HG03571 (cell line): ENCODE results near the gene MARK3.

Experiments
- ATAC-seq: cut with Tn5 transposase; IDR thresholded peaks from one replicate; pipeline ENCODE4 v1.9.1; 2021; ENCODE audit not compliant: unreplicated experiment

Gene MARK3

GRCh38 chr14:103432627-103433026 is 47.4 kb downstream of the MARK3 start:
- no peak for ATAC-seq

- ATAC-seq: no peak
Measured at GRCh38 chr14:103433916-103434563, 48.8 kb downstream of the MARK3 start.

- no peak for ATAC-seq
Measured at GRCh38 chr14:103434868-103435442, 49.7 kb downstream of the MARK3 start.

GRCh38 chr14:103436533-103436932 is 51.3 kb downstream of the MARK3 start:
- ATAC-seq: no peak

GRCh38 chr14:103442288-103442687 is 57.1 kb downstream of the MARK3 start:
- ATAC-seq: no peak

GRCh38 chr14:103443111-103443510 is 57.9 kb downstream of the MARK3 start:
- ATAC-seq: no peak

- no peak for ATAC-seq
Measured at GRCh38 chr14:103444837-103445524, 59.8 kb downstream of the MARK3 start.

GRCh38 chr14:103445806-103446205 is 60.6 kb downstream of the MARK3 start:
- no peak for ATAC-seq

- ATAC-seq: no peak
Measured at GRCh38 chr14:103448097-103448496, 62.9 kb downstream of the MARK3 start.

GRCh38 chr14:103449634-103450161 is 64.5 kb downstream of the MARK3 start:
- no peak for ATAC-seq

GRCh38 chr14:103450416-103450815 is 65.2 kb downstream of the MARK3 start:
- no peak for ATAC-seq

GRCh38 chr14:103451401-103451800 is 66.2 kb downstream of the MARK3 start:
- no peak for ATAC-seq

- ATAC-seq: no peak
Measured at GRCh38 chr14:103453791-103454190, 68.6 kb downstream of the MARK3 start.

GRCh38 chr14:103456167-103456835 is 71.1 kb downstream of the MARK3 start:
- no peak for ATAC-seq

GRCh38 chr14:103460415-103460814 is 75.2 kb downstream of the MARK3 start:
- no peak for ATAC-seq

- ATAC-seq: no peak
Measured at GRCh38 chr14:103463149-103463548, 77.9 kb downstream of the MARK3 start.

GRCh38 chr14:103463851-103464250 is 78.6 kb downstream of the MARK3 start:
- no peak for ATAC-seq

- ATAC-seq: no peak
Measured at GRCh38 chr14:103472939-103473338, 87.7 kb downstream of the MARK3 start.

- ATAC-seq: no peak
Measured at GRCh38 chr14:103474893-103475292, 89.7 kb downstream of the MARK3 start.

GRCh38 chr14:103476065-103476464 is 90.8 kb downstream of the MARK3 start:
- ATAC-seq: no peak

- ATAC-seq: no peak
Measured at GRCh38 chr14:103476631-103477030, 91.4 kb downstream of the MARK3 start.

GRCh38 chr14:103480595-103480994 is 95.4 kb downstream of the MARK3 start:
- peak; percentile 84 for ATAC-seq
